GM19468 (cell line): ENCODE measurements around the gene TNNI2.
"Not testable (repeated sequence)": the region's sequence is repeated elsewhere in the genome, so short reads cannot be mapped to it uniquely, and the experiment has no call there.

ENCODE experiments used
- ATAC-seq: cut with Tn5 transposase; IDR thresholded peaks from one replicate; pipeline ENCODE4 v1.9.1; 2021; ENCODE audit warnings: mild to moderate bottlenecking, moderate library complexity, moderate number of reproducible peaks; ENCODE audit not compliant: unreplicated experiment; ENCODE audit errors: extremely low read depth

The TNNI2 gene

DNA sequence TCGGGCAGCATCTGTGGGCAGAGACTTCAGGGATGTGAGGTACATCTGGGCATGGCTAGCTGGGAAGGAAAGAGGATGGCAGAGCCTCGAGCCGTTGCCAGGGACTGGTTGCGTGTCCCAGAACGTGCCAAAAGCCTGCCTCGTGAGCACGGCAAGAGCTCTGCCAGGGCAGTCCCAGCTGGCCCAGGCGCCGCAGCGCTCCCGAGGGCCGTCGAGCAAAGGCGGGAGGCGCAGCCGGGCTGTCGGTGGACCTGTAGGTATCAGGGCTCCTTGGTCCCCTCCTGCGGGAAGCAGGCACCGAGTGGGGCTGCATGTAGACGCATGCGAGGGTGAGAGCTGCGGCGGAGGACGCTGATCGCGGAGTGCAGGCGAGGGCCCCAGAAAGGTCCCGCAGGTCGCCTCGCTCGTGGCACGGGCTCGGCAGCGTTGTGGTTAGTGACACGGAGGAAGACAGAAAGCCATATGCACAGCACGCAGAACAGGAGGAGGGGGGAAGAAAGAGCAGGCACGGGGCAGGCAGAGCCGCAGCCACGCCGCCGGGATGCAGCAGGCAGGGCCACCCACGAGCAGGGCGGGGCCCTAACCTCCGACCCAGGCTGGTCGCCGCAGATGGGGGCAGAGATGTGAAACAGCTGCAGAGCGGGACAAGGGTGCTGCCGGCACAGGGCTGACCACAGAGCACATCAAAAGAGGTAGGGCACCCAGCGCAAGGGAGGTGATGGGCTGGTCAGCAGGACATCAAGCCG lies 32.1 kb downstream of the TNNI2 start:
- ATAC-seq = no peak

- ATAC-seq = no peak
Measured at GRCh38 chr11:1871531-1871930, 32.8 kb downstream of the TNNI2 start.

- no peak for ATAC-seq
Measured at GRCh38 chr11:1872267-1872985, 33.6 kb downstream of the TNNI2 start.

GRCh38 chr11:1873048-1873812 lies 34.4 kb downstream of the TNNI2 start:
- no peak for ATAC-seq

DNA sequence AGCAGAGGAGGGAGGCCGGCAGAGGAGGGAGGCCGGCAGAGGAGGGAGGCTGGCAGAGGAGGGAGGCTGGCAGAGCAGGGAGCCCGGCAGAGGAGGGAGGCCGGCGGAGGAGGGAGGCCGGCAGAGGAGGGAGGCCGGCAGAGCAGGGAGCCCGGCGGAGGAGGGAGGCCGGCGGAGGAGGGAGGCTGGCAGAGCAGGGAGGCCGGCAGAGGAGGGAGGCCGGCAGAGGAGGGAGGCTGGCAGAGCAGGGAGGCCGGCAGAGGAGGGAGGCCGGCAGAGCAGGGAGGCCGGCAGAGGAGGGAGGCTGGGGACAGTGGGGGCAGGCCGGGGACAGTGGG lies 35.0 kb downstream of the TNNI2 start:
- ATAC-seq = not testable (repeated sequence)

- ATAC-seq = not testable (repeated sequence)
Measured at GRCh38 chr11:1874441-1875092, 35.8 kb downstream of the TNNI2 start.

DNA sequence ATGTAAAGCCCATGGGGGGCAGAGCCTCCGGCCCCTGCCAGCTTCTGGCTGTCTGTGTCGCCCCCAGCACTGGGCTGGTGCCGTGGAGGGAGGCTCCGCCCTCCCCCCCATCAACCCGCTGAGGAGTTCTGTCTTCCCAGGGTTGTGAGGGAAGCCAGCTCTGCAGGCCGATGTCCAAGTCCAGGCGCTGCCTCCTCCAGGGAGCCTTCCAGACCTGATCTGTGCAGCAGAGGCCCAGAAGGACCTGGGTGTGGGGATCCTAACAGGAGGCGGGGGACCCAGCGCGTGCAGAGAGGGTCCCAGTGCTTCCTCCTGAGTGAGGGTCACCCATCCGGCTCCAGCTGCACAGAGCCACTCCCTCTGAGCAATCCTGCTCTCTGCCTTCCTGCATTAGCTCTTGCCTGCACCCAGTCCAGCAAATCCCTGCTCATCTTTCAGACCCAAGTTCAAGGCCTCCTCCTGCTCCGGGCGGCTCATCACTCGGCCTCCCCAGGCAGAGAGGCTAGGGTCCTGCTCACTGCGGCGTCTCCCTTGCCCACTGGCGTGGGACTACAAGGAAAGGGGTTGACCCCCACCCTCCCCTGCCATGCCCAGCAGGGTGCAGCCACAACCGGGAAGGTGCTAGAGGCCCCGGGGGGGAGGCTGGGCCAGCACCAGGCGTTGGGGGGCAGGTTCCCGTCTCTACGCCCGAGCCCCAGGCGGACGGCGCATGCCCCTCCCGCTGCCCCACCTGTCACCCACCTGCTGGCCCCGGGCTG lies 36.5 kb downstream of the TNNI2 start:
- no peak for ATAC-seq

- not testable (repeated sequence) for ATAC-seq
Measured at GRCh38 chr11:1875851-1876301, 37.1 kb downstream of the TNNI2 start.

DNA sequence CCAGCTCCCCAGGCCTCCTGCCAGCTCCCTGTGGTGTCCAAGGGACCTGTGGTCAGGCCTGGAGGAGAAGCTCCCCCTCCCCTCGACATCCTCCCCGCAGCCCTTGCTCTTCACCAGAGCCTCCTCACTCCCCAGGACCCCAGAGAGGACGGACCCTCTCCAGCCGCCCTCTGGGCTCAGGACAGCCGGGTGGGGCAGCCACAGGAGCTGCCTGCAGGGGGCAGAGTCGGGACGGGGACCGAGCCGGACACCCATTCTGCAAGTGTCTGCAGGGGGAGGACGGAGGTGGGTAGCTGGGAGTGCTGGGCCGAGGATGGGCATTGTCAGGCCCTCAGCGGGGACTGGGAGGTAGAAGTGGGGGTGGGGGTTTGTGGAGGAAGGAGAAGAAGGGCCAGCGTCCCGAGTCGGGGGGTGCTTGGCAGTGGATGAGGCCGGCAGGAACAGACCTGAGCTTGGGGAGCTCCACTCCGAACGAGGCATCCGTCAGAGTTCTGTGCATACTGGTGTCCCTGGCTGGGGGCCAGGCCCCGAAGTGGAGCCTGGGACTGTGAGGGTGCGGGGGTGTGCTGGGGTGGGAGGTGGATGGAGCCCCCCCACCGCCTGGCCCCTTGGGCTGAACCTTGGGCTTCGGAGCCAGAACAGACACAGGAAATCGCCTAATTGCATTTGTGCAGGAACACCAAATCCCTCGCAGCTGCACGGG lies 37.7 kb downstream of the TNNI2 start:
- no peak for ATAC-seq

DNA sequence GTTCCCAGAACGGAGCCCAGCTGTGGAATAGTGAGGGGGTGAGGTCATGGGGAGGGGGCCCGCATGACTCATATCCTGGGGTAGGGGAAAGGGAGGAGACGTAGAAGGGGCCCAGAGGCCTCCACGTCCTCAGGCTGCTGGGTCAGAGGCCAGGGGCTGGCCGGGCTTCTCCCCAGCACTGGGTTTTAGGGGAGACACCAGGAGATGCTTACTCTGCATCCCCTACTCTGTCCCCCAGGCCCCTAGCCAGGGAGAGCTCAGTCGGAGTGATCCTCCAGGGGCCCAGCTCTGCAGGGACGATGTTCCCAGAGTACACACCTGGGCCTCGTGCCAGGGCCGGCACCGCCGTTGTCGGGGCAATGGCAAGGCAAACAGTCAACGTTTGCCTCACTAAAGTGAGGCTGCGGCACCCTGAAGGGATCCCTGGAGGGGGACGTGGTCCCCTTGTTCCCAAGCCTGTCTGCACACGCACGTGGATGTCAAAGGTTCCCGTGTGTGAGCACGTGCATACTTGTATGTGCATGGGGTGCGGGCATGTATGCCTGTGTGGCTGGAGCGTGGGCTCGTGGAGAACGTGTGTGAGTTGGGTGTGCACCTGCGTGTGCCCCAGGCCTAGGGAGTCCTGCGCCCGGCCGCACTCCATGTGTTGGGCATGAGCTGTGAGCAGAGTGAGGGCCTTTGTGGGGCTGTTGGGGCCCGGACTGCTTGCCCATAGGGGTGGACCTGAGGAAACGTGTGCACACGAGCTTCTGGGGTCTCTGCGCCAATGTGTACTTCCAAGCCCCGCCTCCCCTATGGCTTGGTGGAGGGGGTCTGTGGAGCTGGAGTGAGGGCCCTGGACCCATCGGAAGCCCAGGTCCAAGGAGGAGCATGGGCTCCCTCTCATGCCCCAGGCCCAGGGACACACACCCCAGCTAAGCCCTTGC lies 38.7 kb downstream of the TNNI2 start:
- ATAC-seq = no peak

DNA sequence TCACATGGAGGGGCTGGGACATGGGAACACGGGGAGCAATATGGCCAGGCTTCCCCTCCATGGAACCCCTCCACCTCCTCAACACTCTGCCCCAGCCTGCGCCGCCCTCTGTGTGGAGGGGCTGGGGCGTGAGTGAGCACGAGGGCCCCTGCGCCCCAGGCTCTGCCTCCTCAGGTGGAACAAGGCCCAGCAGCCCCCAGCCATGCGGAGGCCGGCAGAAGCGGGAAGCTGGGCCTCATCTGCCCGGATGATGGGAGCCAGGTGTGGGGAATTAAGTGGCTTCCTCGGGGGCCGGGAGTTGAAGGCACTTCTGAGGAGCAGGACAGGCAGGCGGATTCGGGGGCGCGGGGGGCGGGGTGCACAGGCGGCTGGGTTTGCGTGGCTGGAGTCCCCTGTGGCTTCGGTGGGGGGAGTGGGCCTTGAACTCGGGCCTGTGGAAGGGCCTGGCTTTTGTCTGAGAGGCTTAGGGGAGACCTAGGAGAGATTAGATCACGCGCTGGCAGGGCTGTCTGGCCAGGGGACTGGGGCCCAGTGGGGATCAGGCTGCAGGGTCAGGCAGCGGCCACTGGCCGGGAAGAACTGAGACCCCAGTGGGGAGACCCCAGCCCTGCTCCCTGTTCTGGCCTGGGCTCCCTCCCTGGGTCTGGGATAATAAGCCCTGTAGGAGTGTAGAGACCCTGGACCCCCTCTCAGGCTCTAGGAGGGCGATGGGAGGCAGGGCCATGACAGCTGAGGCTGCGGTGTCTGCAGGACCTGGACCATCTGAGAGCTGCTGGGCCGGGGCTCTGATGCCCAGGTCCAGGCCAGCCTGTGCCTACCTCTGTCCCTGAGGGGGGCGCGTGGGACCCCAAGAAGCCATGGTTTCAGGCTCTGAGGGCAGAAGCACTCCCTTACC lies 39.6 kb downstream of the TNNI2 start:
- ATAC-seq = no peak

- no peak for ATAC-seq
Measured at GRCh38 chr11:1879342-1879940, 40.7 kb downstream of the TNNI2 start.

- ATAC-seq = no peak
Measured at GRCh38 chr11:1879941-1880720, 41.4 kb downstream of the TNNI2 start.

DNA sequence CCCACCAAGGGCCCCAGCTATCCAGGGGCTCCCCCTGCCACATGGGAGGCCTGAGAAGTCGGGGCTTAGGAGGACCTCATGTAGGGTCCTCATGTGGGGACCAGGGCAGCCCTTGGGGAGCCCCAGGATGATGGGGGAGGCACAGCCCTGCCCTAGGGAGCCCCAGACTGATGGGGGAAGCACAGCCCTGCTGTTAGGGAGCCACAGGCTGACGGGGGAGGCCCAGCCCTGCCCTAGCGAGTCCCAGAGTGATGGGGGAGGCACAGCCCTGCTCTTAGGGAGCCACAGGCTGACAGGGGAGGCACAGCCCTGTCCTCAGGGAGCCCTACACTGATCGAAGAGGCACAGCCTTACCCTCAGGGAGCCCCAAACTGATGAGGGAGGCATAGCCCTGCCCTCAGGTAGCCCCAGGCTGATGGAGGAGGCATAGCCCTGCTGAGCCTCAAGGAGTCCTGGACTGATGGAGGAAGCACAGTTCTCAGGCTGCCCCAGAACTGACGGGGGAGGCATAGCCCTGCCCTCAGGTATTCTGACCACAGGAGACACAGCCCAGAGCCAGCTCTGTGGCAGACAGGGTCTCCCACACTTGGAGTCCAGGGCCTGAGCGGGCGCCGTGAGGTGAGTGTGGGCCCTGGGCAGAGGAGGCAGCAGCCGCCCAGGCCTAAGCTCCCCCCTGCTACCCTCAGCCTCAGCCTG lies 42.1 kb downstream of the TNNI2 start:
- no peak for ATAC-seq

GRCh38 chr11:1881442-1882264 lies 42.9 kb downstream of the TNNI2 start:
- no peak for ATAC-seq
